HEK293 (cell line): ENCODE results near the gene ADAD1.

Source experiments
- CTCF ChIA-PET: fragments of 350-600 bp; formaldehyde crosslinking; extraction: SDS; loops from one replicate; lab custom pipeline; 2021; ENCODE audit warnings: antibody characterized with exemption; lab: Yijun Ruan, JAX
- POLR2A ChIA-PET: fragments of 300-600 bp; formaldehyde crosslinking; extraction: SDS; loops from one replicate; lab custom pipeline; 2020; ENCODE audit warnings: antibody characterized with exemption, inconsistent platforms; lab: Yijun Ruan, JAX
- H3K27ac ChIP-seq: fragments of 200-500 bp; sonication (Bioruptor generic); 2 replicates; pipeline ENCODE4 v1.5.1; 2014; ENCODE audit warnings: low read depth, low read length, control low read depth, inconsistent platforms; ENCODE audit errors: extremely low read depth
- H3K36me3 ChIP-seq, 2 experiments: fragments of 200-500 bp in 1 of 2; sonication (Bioruptor generic) in 1 of 2; 1 replicate in 1 of 2; 2 replicates in 1 of 2; pipeline ENCODE4 v1.5.1; 2014 to 2017; ENCODE audit warnings: inconsistent platforms in 2 of 2, low read length in 2 of 2; ENCODE audit not compliant: control insufficient read depth in 2 of 2, insufficient read depth in 1 of 2
- H3K4me1 ChIP-seq: fragments of 200-500 bp; sonication (Bioruptor generic); 2 replicates; pipeline ENCODE4 v1.5.1; 2014; ENCODE audit warnings: mild to moderate bottlenecking, low read length, inconsistent platforms; ENCODE audit not compliant: control insufficient read depth, insufficient read depth
- H3K4me3 ChIP-seq: 2 replicates; pipeline ENCODE4 v1.5.1; 2011; ENCODE audit warnings: low read depth, mild to moderate bottlenecking, control low read depth, low read length, moderate library complexity
- H3K9me3 ChIP-seq: fragments of 200-500 bp; sonication (Bioruptor generic); 2 replicates; pipeline ENCODE4 v1.5.1; 2014; ENCODE audit warnings: low read depth, low read length, inconsistent platforms; ENCODE audit not compliant: control insufficient read depth, insufficient read depth
- EGR2 ChIP-seq: fragments of 450-650 bp; formaldehyde crosslinking; IDR thresholded peaks from 2 replicates; pipeline ENCODE4 v1.5.1; 2016; ENCODE audit warnings: low read depth, missing biosample characterization, missing genetic modification characterization
- FEZF1 ChIP-seq: fragments of 450-650 bp; formaldehyde crosslinking; IDR thresholded peaks from 2 replicates; pipeline ENCODE4 v1.5.1; 2016; ENCODE audit warnings: missing biosample characterization, missing genetic modification characterization
- IKZF3 ChIP-seq: fragments of 450-650 bp; IDR thresholded peaks from 2 replicates; pipeline ENCODE4 v1.5.0; 2018; ENCODE audit warnings: missing biosample characterization, mild to moderate bottlenecking, missing genetic modification characterization, moderate library complexity
- RBAK ChIP-seq: fragments of 450-650 bp; formaldehyde crosslinking; IDR thresholded peaks from 2 replicates; pipeline ENCODE4 v1.5.1; 2016; ENCODE audit warnings: missing biosample characterization, missing genetic modification characterization
- SCRT2 ChIP-seq: fragments of 450-650 bp; formaldehyde crosslinking; IDR thresholded peaks from 2 replicates; pipeline ENCODE4 v1.5.1; 2016; ENCODE audit warnings: missing biosample characterization, missing genetic modification characterization
- SP7 ChIP-seq: fragments of 450-650 bp; formaldehyde crosslinking; IDR thresholded peaks from 2 replicates; pipeline ENCODE4 v1.5.1; 2016; ENCODE audit warnings: missing biosample characterization, missing genetic modification characterization
- ZBTB8A ChIP-seq: fragments of 450-650 bp; formaldehyde crosslinking; IDR thresholded peaks from 2 replicates; pipeline ENCODE4 v1.5.1; 2016; ENCODE audit warnings: missing biosample characterization, missing genetic modification characterization
- ZFP69B ChIP-seq: fragments of 450-650 bp; formaldehyde crosslinking; IDR thresholded peaks from 2 replicates; pipeline ENCODE4 v1.5.1; 2016; ENCODE audit warnings: missing biosample characterization, missing genetic modification characterization
- ZNF121 ChIP-seq: fragments of 450-650 bp; formaldehyde crosslinking; IDR thresholded peaks from 2 replicates; pipeline ENCODE4 v1.5.1; 2016; ENCODE audit warnings: missing biosample characterization, missing genetic modification characterization
- ZNF132 ChIP-seq: fragments of 450-650 bp; formaldehyde crosslinking; IDR thresholded peaks from 2 replicates; pipeline ENCODE4 v1.5.1; 2017; ENCODE audit warnings: missing biosample characterization, missing genetic modification characterization, borderline replicate concordance
- ZNF133 ChIP-seq: fragments of 450-650 bp; formaldehyde crosslinking; IDR thresholded peaks from 2 replicates; pipeline ENCODE4 v1.5.1; 2016; ENCODE audit warnings: missing biosample characterization, missing genetic modification characterization
- ZNF223 ChIP-seq: fragments of 450-650 bp; formaldehyde crosslinking; IDR thresholded peaks from 2 replicates; pipeline ENCODE4 v1.5.1; 2016; ENCODE audit warnings: missing biosample characterization, missing genetic modification characterization
- ZNF24 ChIP-seq: fragments of 450-650 bp; formaldehyde crosslinking; IDR thresholded peaks from 2 replicates; pipeline ENCODE4 v1.5.1; 2016; ENCODE audit warnings: missing biosample characterization, missing genetic modification characterization
- ZNF366 ChIP-seq: fragments of 450-650 bp; formaldehyde crosslinking; conservative IDR thresholded peaks from 2 replicates; pipeline ENCODE4 v1.5.1; 2016; ENCODE audit warnings: missing biosample characterization, missing genetic modification characterization
- ZNF404 ChIP-seq: fragments of 450-650 bp; formaldehyde crosslinking; IDR thresholded peaks from 2 replicates; pipeline ENCODE4 v1.5.1; 2017; ENCODE audit warnings: missing biosample characterization, missing genetic modification characterization
- ZNF488 ChIP-seq: fragments of 450-650 bp; formaldehyde crosslinking; IDR thresholded peaks from 2 replicates; pipeline ENCODE4 v1.5.1; 2016; ENCODE audit warnings: missing biosample characterization, missing genetic modification characterization
- ZNF514 ChIP-seq: fragments of 450-650 bp; formaldehyde crosslinking; IDR thresholded peaks from 2 replicates; pipeline ENCODE4 v1.5.1; 2016; ENCODE audit warnings: missing biosample characterization, missing genetic modification characterization
- TF ChIP-seq, protein P1 (sequence below): fragments of 450-650 bp; formaldehyde crosslinking; IDR thresholded peaks from 2 replicates; pipeline ENCODE4 v1.5.0; 2017; ENCODE audit warnings: missing biosample characterization, missing genetic modification characterization, borderline replicate concordance

Gene ADAD1

DNA sequence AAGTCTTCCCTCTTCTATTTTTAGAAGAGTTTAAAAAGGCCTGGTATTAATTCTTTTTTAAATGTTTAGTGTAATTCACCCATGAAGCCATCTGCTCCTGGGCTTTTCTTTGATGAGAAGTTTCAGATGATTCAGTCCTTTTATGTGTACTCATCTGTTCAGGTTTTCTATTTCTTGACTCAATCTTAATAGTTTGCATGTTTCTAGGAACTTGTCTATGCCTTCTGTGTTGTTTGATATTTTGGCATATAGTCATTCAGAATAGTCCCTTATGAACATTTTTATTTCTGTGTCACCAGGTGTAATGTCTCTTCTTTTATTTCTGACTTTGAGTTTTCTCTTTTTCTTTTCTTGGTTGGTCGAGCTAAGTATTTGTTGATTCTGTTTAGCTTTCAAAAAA is 97.9 kb downstream of the ADAD1 start:
- H3K4me3 ChIP-seq: no peak overlapping the region
- ChIA-PET POLR2A (interaction anchor here (0.7 kb wide), 1 partner anchor 47 kb away, joined by 5 read pairs; no protein-coding TSS in a partner anchor), CTCF (interaction anchor here (0.6 kb wide), 1 partner anchor 455 kb away, joined by 3 read pairs; no protein-coding TSS in a partner anchor)
- H3K4me1 ChIP-seq: no peaks in the 10 kb centered on the region
- TF ChIP-seq SP7: no peak
- TF ChIP-seq ZNF24 (tag by site-specific recombination): no peak
- TF ChIP-seq, protein P1, sequence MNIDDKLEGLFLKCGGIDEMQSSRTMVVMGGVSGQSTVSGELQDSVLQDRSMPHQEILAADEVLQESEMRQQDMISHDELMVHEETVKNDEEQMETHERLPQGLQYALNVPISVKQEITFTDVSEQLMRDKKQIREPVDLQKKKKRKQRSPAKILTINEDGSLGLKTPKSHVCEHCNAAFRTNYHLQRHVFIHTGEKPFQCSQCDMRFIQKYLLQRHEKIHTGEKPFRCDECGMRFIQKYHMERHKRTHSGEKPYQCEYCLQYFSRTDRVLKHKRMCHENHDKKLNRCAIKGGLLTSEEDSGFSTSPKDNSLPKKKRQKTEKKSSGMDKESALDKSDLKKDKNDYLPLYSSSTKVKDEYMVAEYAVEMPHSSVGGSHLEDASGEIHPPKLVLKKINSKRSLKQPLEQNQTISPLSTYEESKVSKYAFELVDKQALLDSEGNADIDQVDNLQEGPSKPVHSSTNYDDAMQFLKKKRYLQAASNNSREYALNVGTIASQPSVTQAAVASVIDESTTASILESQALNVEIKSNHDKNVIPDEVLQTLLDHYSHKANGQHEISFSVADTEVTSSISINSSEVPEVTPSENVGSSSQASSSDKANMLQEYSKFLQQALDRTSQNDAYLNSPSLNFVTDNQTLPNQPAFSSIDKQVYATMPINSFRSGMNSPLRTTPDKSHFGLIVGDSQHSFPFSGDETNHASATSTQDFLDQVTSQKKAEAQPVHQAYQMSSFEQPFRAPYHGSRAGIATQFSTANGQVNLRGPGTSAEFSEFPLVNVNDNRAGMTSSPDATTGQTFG (tag by site-specific recombination): no peak
- no peak for TF ChIP-seq IKZF3
- TF ChIP-seq ZBTB8A (tag by site-specific recombination): no peak
- no peak for TF ChIP-seq ZNF404 (tag by site-specific recombination)
- TF ChIP-seq ZFP69B: no peak
- no peak for TF ChIP-seq SCRT2 (tag by site-specific recombination)
- TF ChIP-seq ZNF366: no peak
- no peak for TF ChIP-seq FEZF1 (tag by site-specific recombination)
- no peak for TF ChIP-seq ZNF132
- TF ChIP-seq ZNF488 (tag by site-specific recombination): no peak
- no peak for TF ChIP-seq ZNF121 (tag by site-specific recombination)
- TF ChIP-seq ZNF223: no peak
- no peak for TF ChIP-seq ZNF514 (tag by site-specific recombination)
- no peak for TF ChIP-seq EGR2 (tag by site-specific recombination)
- TF ChIP-seq RBAK (tag by site-specific recombination): no peak
- TF ChIP-seq ZNF133 (tag by site-specific recombination): no peak
- H3K36me3 ChIP-seq: no peaks in the 10 kb centered on the region
- no peak overlapping the region for H3K27ac ChIP-seq
- H3K9me3 ChIP-seq: no peaks in the 10 kb centered on the region
